Adrenal gland (tissue), 12 donors: ENCODE data around the gene RHBDL1. TPM values are rescaled to one million over a fixed set of nuclear protein-coding genes. Genes with fewer than 3 reads are reported as not detected.

Source experiments
- DNase-seq, 7 donors: peaks; one replicate each; pipeline ENCODE4 v3.0.0-alpha.2; 2019 to 2020
- H3K27ac ChIP-seq, 5 donors: fragments of 200-600 bp; sonication (generic) in 4 of 5; 1 replicate in 3 of 5; 2 replicates in 2 of 5; pipeline versions ENCODE4 v1.5.1 to v1.8.0; 2016 to 2020; ENCODE audit warnings: mild to moderate bottlenecking in 1 of 5
- H3K27me3 ChIP-seq: fragments of 200-600 bp; 2 replicates; pipeline ENCODE4 v1.8.0; 2021
- H3K36me3 ChIP-seq, 2 donors: fragments of 200-600 bp; replicated peaks in 1 of 2; 1 replicate in 1 of 2; 2 replicates in 1 of 2; pipeline versions ENCODE4 v1.5.1 to v1.8.0; 2018 to 2022
- H3K4me1 ChIP-seq, 2 donors: fragments of 200-600 bp; replicated peaks in 1 of 2; 1 replicate in 1 of 2; 2 replicates in 1 of 2; pipeline versions ENCODE4 v1.5.1 to v1.8.0; 2018 to 2021
- H3K4me3 ChIP-seq, 4 donors: fragments of 200-600 bp; sonication (generic) in 3 of 4; one replicate each; pipeline ENCODE4 v1.5.1; 2016 to 2018
- H3K9me3 ChIP-seq, 3 donors: fragments of 200-600 bp; sonication (generic) in 1 of 3; replicated peaks in 1 of 3; 1 replicate in 2 of 3; 2 replicates in 1 of 3; pipeline versions ENCODE4 v1.5.1 to v1.8.0; 2016 to 2021
- CTCF ChIP-seq, 6 experiments: fragments of 450-650 bp in 4 of 6; fragments of 200-600 bp in 2 of 6; sonication (generic) in 1 of 6; IDR thresholded peaks; 1 replicate in 5 of 6; 2 replicates in 1 of 6; pipeline versions ENCODE4 v1.5.1 to v1.8.0; 2016 to 2021; ENCODE audit warnings: antibody characterized with exemption in 6 of 6, mild to moderate bottlenecking in 2 of 6, moderate library complexity in 1 of 6
- POLR2A ChIP-seq, 2 donors: fragments of 450-650 bp; IDR thresholded peaks; one replicate each; pipeline ENCODE4 v1.6.1; 2017; ENCODE audit warnings: antibody characterized with exemption in 2 of 2, mild to moderate bottlenecking in 2 of 2, moderate library complexity in 1 of 2
- WGBS, 4 donors: extraction: QIAGEN DNeasy Blood & Tissue Kit in 2 of 4; methylation state at CpG; one replicate each; pipeline versions ENCODE4 v1.1.5 to v1.1.7; 2013 to 2017; 5-methylcytosine and 5-hydroxymethylcytosine counted together
- intact Hi-C, 2 donors: fragments of 100-400 bp; cut with DNase I; formaldehyde crosslinking; loops; one replicate each; pipeline versions ENCODE4 v1.14.1 to v1.15.0; 2022 to 2023
- polyA plus RNA-seq, 3 donors: library from polyadenylated mRNA; stranded (reverse); fragments of 200-250 nt in 2 of 3; fragments of 350-450 nt in 1 of 3; fragmentation: Illumina TruSeq in 1 of 3; extraction: RNeasy Lipid Tissue Mini Kit (QIAGEN cat#74804) in 1 of 3; gene quantifications; one replicate each; pipeline ENCODE4 v1.2.3, GENCODE V29; 2013 to 2014
- total RNA-seq, 9 donors: library from RNA; depleted of rRNA in 4 of 9; stranded (reverse); fragments of >200 nt in 4 of 9; fragments of 120-200 nt in 1 of 9; fragmentation: NEBNext Ultra II Directional in 1 of 9; extraction: Animal tissue kit (Norgen Biotek cat#: 25700) in 1 of 9; gene quantifications; one replicate each; pipeline versions ENCODE4 v1.1.0 to v1.2.4, GENCODE V29; 2013 to 2023
- donor health status: healthy with polysubstance abuse.
- donor health status: Bipolar disorder and iron deficiency.
- donor health status: DM: yes; HTN: yes; CAD: no.
- donor health status: DM: no; HTN: no; CAD: no.
- donor health status: DM: no; HTN: no; CAD: no.
- donor health status: DM: yes; HTN: yes; CAD: no.

RHBDL1 gene
- total and polyA plus RNA-seq, 12 donors = 0.13 to 21.1 (median 3.8) TPM

DNA sequence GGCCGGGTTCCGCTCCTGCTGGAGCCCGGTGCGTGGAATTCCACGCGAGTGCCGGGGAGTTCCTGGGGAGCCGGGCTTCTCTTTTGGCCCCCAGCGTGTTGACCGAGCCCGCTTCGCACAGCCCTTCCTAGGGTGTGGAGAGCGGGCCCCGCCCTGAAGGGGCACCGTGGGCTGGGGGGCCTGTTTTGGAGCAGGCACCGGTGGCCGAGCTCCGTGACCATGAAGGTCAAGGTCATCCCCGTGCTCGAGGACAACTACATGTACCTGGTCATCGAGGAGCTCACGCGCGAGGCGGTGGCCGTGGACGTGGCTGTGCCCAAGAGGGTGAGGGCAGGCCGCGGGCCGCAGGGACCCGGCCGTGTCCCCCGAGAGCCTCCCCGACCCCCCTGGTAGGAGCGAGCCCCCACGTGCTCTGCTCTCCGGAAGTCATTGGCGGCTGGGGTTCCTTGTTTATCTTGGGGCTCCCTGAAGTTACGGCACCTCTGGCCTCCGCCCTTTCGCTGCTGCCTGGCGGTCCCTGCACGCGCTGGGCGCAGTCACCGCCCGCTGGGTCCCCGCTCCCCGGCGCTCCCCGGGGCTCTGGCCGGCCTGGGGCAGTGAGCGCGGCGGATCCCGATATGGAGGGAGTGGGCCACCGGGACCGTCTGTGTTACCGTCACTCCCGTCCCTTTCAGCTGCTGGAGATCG lies 52.0 kb downstream of the RHBDL1 start:
- intact Hi-C loops = no loop called here
- Histone ChIP-seq H3K36me3 (peaks cover 0 to 10% of the 10 kb centered on the region in 2 donors), H3K9me3 (no peaks in the 10 kb centered on the region), H3K27me3 (no peaks in the 10 kb centered on the region), H3K4me3 (peak overlapping the region in 2 of 4 donors; percentile 22 to 64), H3K27ac (peak overlapping the region in 2 of 5 donors; percentile 22 to 65), H3K4me1 (peaks cover 16 to 19% of the 10 kb centered on the region in 2 donors)
- DNase-seq = peak in 2 of 7 donors; percentile 19 to 38
- 0 to 1% (median 0%) methylated on average over 5 to 61 of the region's 61 CpGs for WGBS, 4 donors
- TF ChIP-seq CTCF (IDR thresholded peaks at IDR 0.05) = no peak
- no peak for TF ChIP-seq POLR2A (IDR thresholded peaks at IDR 0.05)

Other genes with a start within 250 kb of the RHBDL1 start
- 10 to 100 TPM; 12.4 to 45.8 (median 42.9) TPM for gene CAPN15, start 148.0 kb upstream of the RHBDL1 start, total RNA-seq
- gene CAPN15, start 148.0 kb upstream of the RHBDL1 start, polyA plus RNA-seq = 10 to 100 TPM in 2 of 3 donors, 1 to 10 TPM in 1; 2.3 to 91.8 (median 56.8) TPM
- not detected for gene PRR35, start 115.3 kb upstream of the RHBDL1 start, total RNA-seq
- not detected for gene PRR35, start 115.3 kb upstream of the RHBDL1 start, polyA plus RNA-seq
- gene NHLRC4, start 108.7 kb upstream of the RHBDL1 start, total RNA-seq = 10 to 100 TPM in 5 of 9 donors, 1 to 10 TPM in 4; 1.6 to 22.3 (median 12.7) TPM
- gene NHLRC4, start 108.7 kb upstream of the RHBDL1 start, polyA plus RNA-seq = 1 to 10 TPM in 2 of 3 donors, under 1 TPM in 1; 0.57 to 7.2 (median 3.3) TPM
- 100 to 1,000 TPM in 1 of 9 donors, 10 to 100 TPM in 8; 21.1 to 107 (median 78.5) TPM for gene PIGQ, start 105.7 kb upstream of the RHBDL1 start, total RNA-seq
- gene PIGQ, start 105.7 kb upstream of the RHBDL1 start, polyA plus RNA-seq = 100 to 1,000 TPM in 2 of 3 donors, 10 to 100 TPM in 1; 12.7 to 317 (median 111) TPM
- gene RAB40C, start 85.6 kb upstream of the RHBDL1 start, total RNA-seq = 10 to 100 TPM in 8 of 9 donors, 1 to 10 TPM in 1; 6.0 to 20.9 (median 15.8) TPM
- 10 to 100 TPM in 2 of 3 donors, 1 to 10 TPM in 1; 2.3 to 36.2 (median 19.1) TPM for gene RAB40C, start 85.6 kb upstream of the RHBDL1 start, polyA plus RNA-seq
- gene WFIKKN1, start 44.7 kb upstream of the RHBDL1 start, total RNA-seq = 1 to 10 TPM in 1 of 9 donors, under 1 TPM in 7, not detected in 1; 0.18 to 1.1 (median 0.36) TPM
- gene WFIKKN1, start 44.7 kb upstream of the RHBDL1 start, polyA plus RNA-seq = 1 to 10 TPM in 1 of 3 donors, under 1 TPM in 1, not detected in 1; 0.71 to 3.9 TPM
- gene METTL26, start 39.4 kb upstream of the RHBDL1 start, total RNA-seq = 100 to 1,000 TPM in 5 of 9 donors, 10 to 100 TPM in 4; 71.8 to 351 (median 122) TPM
- gene METTL26, start 39.4 kb upstream of the RHBDL1 start, polyA plus RNA-seq = 100 to 1,000 TPM in 2 of 3 donors, 10 to 100 TPM in 1; 40.4 to 403 (median 328) TPM
- gene MCRIP2, start 33.8 kb upstream of the RHBDL1 start, total RNA-seq = 100 to 1,000 TPM in 7 of 9 donors, 10 to 100 TPM in 2; 67.0 to 188 (median 149) TPM
- gene MCRIP2, start 33.8 kb upstream of the RHBDL1 start, polyA plus RNA-seq = 100 to 1,000 TPM in 2 of 3 donors, 1 to 10 TPM in 1; 7.1 to 253 (median 241) TPM
- 10 to 100 TPM; 12.4 to 55.8 (median 23.5) TPM for gene WDR90, start 26.3 kb upstream of the RHBDL1 start, total RNA-seq
- gene WDR90, start 26.3 kb upstream of the RHBDL1 start, polyA plus RNA-seq = 100 to 1,000 TPM in 2 of 3 donors, 1 to 10 TPM in 1; 3.0 to 162 (median 125) TPM
- 100 to 1,000 TPM in 2 of 9 donors, 10 to 100 TPM in 7; 34.7 to 177 (median 82.7) TPM for gene RHOT2, start 7.5 kb upstream of the RHBDL1 start, total RNA-seq
- gene RHOT2, start 7.5 kb upstream of the RHBDL1 start, polyA plus RNA-seq = 100 to 1,000 TPM in 2 of 3 donors, 10 to 100 TPM in 1; 37.9 to 462 (median 302) TPM
- 100 to 1,000 TPM; 160 to 339 (median 210) TPM for gene STUB1, start 4.7 kb downstream of the RHBDL1 start, total RNA-seq
- 100 to 1,000 TPM; 121 to 199 (median 177) TPM for gene STUB1, start 4.7 kb downstream of the RHBDL1 start, polyA plus RNA-seq
- gene JMJD8, start 8.7 kb downstream of the RHBDL1 start, total RNA-seq = 100 to 1,000 TPM in 3 of 9 donors, 10 to 100 TPM in 6; 50.9 to 137 (median 97.7) TPM
- gene JMJD8, start 8.7 kb downstream of the RHBDL1 start, polyA plus RNA-seq = 10 to 100 TPM; 50.8 to 97.7 (median 72.6) TPM
- 10 to 100 TPM in 8 of 9 donors, 1 to 10 TPM in 1; 2.7 to 24.5 (median 18.0) TPM for gene WDR24, start 14.7 kb downstream of the RHBDL1 start, total RNA-seq
- 10 to 100 TPM in 2 of 3 donors, 1 to 10 TPM in 1; 2.2 to 15.0 (median 10.9) TPM for gene WDR24, start 14.7 kb downstream of the RHBDL1 start, polyA plus RNA-seq
- 10 to 100 TPM in 2 of 9 donors, 1 to 10 TPM in 4, under 1 TPM in 2, not detected in 1; 0.17 to 14.7 (median 2.1) TPM for gene FBXL16, start 30.1 kb downstream of the RHBDL1 start, total RNA-seq
- gene FBXL16, start 30.1 kb downstream of the RHBDL1 start, polyA plus RNA-seq = 10 to 100 TPM in 1 of 3 donors, 1 to 10 TPM in 2; 6.3 to 18.3 (median 7.0) TPM
- 100 to 1,000 TPM in 1 of 9 donors, 10 to 100 TPM in 7, 1 to 10 TPM in 1; 9.6 to 189 (median 58.6) TPM for gene METRN, start 39.4 kb downstream of the RHBDL1 start, total RNA-seq
- gene METRN, start 39.4 kb downstream of the RHBDL1 start, polyA plus RNA-seq = 100 to 1,000 TPM in 2 of 3 donors, 1 to 10 TPM in 1; 1.3 to 128 (median 115) TPM
- 100 to 1,000 TPM in 1 of 9 donors, 10 to 100 TPM in 8; 36.8 to 127 (median 61.4) TPM for gene ANTKMT, start 45.5 kb downstream of the RHBDL1 start, total RNA-seq
- gene ANTKMT, start 45.5 kb downstream of the RHBDL1 start, polyA plus RNA-seq = 100 to 1,000 TPM in 2 of 3 donors, under 1 TPM in 1; 0.48 to 124 (median 104) TPM
- 1 to 10 TPM in 2 of 9 donors, under 1 TPM in 5, not detected in 2; 0.17 to 1.9 (median 0.84) TPM for gene CCDC78, start 50.8 kb downstream of the RHBDL1 start, total RNA-seq
- 10 to 100 TPM in 1 of 3 donors, 1 to 10 TPM in 1, under 1 TPM in 1; 0.64 to 49.9 (median 7.7) TPM for gene CCDC78, start 50.8 kb downstream of the RHBDL1 start, polyA plus RNA-seq
- gene HAGHL, start 51.4 kb downstream of the RHBDL1 start, total RNA-seq = 10 to 100 TPM in 1 of 9 donors, 1 to 10 TPM in 7, not detected in 1; 1.1 to 10.6 (median 5.3) TPM
- 10 to 100 TPM in 2 of 3 donors, under 1 TPM in 1; 0.35 to 63.5 (median 11.0) TPM for gene HAGHL, start 51.4 kb downstream of the RHBDL1 start, polyA plus RNA-seq
- gene CIAO3, start 65.3 kb downstream of the RHBDL1 start, total RNA-seq = 10 to 100 TPM; 17.8 to 42.1 (median 26.8) TPM
- 10 to 100 TPM in 2 of 3 donors, 1 to 10 TPM in 1; 8.9 to 99.4 (median 38.2) TPM for gene CIAO3, start 65.3 kb downstream of the RHBDL1 start, polyA plus RNA-seq
- under 1 TPM in 3 of 9 donors, not detected in 6; 0.17 to 0.46 (median 0.43) TPM for gene MSLN, start 85.1 kb downstream of the RHBDL1 start, total RNA-seq
- gene MSLN, start 85.1 kb downstream of the RHBDL1 start, polyA plus RNA-seq = under 1 TPM in 1 of 3 donors, not detected in 2; 0.13 TPM
- gene RPUSD1, start 112.7 kb downstream of the RHBDL1 start, total RNA-seq = 10 to 100 TPM; 12.4 to 30.0 (median 18.6) TPM
- 10 to 100 TPM in 2 of 3 donors, 1 to 10 TPM in 1; 1.1 to 40.1 (median 23.3) TPM for gene RPUSD1, start 112.7 kb downstream of the RHBDL1 start, polyA plus RNA-seq
- gene CHTF18, start 112.9 kb downstream of the RHBDL1 start, total RNA-seq = 10 to 100 TPM in 4 of 9 donors, 1 to 10 TPM in 5; 1.7 to 25.7 (median 10.0) TPM
- 10 to 100 TPM in 2 of 3 donors, under 1 TPM in 1; 0.29 to 69.8 (median 60.8) TPM for gene CHTF18, start 112.9 kb downstream of the RHBDL1 start, polyA plus RNA-seq
- not detected for gene GNG13, start 125.1 kb downstream of the RHBDL1 start, total RNA-seq
- gene GNG13, start 125.1 kb downstream of the RHBDL1 start, polyA plus RNA-seq = not detected